ENCODE results near the gene FCHO1. TPM values are rescaled to one million over a fixed set of nuclear protein-coding genes. Genes with fewer than 3 reads are reported as not detected.
"Not testable (repeated sequence)": the region's sequence is repeated elsewhere in the genome, so short reads cannot be mapped to it uniquely, and the experiment has no call there.

The FCHO1 gene
- total RNA-seq, 1 donor from 2014 or later: 2.2 TPM

- DNase-seq: no peak
Measured at GRCh38 chr19:17765069-17765618, 13.9 kb downstream of the FCHO1 start.

- peak; percentile 74 for DNase-seq
Measured at GRCh38 chr19:17766543-17767131, 15.4 kb downstream of the FCHO1 start.

GRCh38 chr19:17767559-17767958, 16.3 kb downstream of the FCHO1 start:
- DNase-seq: no peak

DNA sequence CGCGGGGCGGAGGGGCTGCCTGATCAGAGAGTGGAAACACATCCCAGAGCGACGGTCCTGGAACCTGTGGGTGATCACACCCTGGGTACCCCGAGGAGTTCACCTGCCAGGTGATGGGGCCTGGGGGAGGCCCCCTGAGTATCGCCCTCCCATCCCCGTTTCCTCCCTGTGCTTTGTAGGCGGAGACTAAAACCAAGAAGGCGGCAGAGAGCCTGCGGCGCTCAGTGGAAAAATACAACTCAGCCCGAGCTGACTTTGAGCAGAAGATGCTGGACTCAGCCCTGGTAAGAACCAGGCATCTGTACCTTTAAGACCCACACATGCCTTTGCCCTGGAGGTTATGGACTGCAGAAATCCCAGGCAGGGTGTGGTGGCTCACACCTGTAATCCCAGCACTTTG, 19.3 kb downstream of the FCHO1 start:
- no peak for DNase-seq

DNA sequence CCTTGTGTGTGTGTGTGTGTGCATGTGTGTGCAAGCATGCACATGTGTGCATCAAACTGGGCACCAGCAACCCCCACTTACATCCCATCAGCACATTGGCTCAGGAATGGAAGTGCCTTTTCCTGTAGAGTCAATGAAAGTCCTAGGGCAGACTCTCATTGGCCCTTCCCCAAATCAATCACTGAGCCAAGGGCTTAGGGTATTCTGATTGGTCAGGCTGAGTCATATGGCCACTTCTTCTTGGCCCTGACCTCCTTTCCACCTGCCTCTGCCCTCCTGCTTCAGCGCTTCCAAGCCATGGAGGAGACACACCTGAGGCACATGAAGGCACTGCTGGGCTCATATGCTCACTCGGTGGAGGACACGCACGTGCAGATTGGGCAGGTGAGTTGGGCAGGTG, 20.9 kb downstream of the FCHO1 start:
- no peak for DNase-seq

DNA sequence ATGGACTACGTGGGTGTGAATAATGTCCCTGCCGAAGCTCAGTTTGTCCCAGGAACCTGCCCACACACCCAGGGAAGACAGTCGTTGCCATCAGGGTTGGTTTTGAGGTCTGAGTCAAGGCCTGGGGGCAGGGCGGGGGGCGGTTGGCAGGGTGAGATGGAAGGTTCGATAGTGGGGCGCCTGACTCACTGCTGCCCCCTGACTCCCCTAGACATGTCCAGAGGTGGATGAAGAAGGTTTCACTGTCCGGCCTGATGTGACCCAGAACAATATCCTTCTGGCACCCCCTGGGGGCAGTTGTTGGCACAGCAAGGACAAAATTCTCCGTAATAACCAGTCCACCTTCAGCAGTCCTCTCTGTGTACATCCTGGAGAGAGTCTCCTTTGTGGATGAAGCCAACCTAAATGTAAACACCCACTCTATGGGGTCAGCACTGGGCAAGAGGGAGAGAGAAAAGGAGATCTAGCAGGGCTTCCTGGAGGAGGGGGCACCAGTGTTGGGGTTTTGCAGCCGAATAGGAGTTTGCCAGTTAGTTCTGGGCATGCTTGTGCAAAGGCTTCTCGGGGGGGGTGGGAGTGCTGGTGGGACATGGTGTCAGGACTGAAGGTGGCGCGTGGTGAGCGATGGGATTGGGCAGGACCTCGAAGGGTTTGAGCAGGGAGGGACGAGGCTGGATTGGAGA, 24.1 kb downstream of the FCHO1 start:
- no peak for DNase-seq

DNA sequence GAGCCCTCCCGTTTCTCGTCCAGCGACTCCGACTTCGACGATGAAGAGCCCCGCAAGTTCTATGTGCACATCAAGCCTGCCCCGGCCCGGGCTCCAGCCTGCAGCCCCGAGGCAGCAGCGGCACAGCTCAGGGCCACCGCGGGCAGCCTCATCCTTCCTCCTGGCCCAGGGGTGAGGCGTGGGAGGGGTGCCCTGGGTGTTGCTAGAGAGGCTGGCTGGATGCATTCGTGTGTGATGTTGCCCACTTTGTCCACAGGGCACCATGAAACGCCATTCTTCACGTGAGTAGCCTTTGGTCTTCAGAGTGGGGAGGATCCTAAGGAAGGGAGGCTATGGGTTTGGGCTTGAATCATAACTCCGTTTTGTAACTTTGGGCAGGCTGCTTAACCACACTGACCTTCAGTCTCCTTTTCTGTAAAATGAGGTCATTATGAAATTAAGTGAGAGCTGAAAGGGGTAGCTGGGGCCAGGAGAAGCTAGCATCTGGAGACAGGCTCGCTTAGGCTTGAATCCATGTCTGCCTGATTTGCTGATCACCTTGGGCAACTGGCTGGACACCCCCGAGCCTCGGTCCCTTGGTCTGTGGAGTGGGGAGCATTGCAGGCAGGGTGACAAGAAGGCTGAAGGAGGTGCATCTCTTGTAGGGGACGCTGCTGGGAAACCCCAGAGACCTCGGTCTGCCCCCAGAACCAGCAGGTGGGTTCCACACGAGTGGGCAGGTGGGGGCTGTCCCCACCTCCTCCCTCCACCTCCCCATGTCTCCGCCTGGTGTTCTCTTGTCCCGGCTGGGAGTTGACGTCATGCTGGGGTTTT, 24.9 kb downstream of the FCHO1 start:
- no peak for DNase-seq

GRCh38 chr19:17777840-17778239, 26.6 kb downstream of the FCHO1 start:
- not testable (repeated sequence) for DNase-seq

DNA sequence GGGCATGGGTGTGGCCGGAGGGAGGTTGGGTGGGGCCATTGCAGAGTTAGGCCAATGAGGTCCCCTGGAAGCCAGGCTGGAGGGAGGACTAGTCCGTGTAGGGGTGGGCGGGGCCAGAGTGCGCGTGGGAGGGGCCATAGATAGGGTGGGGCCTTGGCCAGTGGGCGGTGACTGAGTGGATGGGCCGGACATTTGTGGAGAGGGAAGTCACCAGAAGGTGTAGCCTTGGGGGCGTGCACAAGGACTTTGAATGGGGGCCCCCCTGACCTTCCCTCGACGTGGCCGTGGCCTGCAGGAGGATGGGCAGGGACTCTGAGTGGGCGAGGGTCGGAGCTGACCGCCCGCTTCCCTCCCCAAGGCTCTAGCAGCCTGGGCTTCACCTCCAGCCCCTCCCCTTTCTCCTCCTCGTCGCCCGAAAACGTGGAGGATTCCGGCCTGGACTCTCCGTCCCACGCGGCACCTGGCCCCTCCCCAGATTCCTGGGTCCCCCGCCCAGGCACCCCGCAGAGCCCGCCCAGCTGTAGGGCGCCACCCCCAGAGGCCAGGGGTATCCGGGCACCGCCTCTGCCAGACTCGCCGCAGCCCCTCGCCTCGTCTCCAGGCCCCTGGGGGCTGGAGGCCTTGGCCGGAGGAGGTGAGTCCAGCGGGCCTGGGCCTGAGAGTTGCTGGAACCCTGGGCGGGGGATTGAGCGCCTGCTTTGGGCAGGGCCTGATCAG, 27.1 kb downstream of the FCHO1 start:
- no peak for DNase-seq

DNA sequence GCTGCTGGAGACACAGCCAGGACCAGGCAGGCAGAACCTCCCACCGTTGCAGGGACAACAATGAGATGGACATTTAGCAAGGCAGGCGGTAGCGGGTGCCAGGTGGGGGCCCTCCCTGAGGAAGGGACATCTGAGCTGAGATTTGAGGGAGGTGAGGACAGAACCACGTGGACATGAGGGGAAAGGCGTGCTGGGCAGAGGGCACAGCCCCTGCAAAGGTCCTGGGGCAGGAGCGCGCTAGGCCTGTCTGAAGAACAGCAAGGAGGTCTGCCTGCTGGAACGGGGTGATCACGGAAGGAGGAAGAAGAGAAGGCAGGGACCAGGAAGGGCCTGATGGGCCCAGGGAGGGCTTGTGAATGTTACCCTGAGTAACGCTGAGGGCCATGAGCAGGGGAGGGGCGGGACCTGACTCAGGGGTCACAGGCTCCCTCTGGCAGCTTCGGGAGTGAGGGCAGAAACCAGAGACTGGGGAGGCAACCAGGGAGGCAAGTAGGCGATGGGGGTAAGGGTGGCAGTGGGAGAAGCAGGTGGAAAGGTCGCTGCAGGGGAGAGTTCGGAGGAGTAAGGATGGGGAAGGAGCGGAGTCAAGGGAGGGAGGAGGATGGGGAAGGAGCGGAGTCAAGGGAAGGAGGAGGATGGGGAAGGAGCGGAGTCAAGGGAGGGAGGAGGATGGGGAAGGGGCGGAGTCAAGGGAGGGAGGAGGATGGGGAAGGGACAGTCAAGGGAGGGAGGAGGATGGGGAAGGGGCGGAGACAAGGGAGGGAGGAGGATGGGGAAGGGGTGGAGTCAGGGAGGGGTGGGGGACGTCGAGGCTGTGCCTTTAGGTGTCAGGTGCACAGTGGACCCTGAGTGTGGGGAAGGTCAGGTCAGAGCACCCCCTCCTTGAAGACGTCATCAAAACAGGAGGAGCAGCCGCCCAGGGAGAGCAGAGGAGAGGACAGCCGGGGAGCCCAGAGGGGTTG, 28.0 kb downstream of the FCHO1 start:
- DNase-seq: peak; percentile 32

GRCh38 chr19:17780781-17781180, 29.5 kb downstream of the FCHO1 start:
- DNase-seq: no peak

DNA sequence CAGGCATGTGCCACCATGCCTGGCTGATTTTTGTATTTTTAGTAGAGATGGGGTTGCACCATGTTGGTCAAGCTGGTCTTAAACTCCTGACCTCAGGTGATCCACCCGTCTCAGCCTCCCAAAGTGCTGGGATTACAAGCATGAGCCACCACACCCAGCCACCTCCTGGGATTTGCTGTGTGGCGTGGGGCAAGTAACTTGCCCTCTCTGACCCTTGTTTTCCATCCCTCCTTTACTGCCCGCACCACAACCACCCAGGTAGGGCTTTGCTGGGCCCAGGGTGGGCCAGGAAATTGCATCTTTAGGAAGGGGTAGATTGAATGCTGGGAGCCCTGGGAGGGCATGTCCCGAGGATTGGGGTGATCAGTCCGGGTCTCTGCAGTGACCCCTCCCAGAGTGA, 32.4 kb downstream of the FCHO1 start:
- not testable (repeated sequence) for DNase-seq

DNA sequence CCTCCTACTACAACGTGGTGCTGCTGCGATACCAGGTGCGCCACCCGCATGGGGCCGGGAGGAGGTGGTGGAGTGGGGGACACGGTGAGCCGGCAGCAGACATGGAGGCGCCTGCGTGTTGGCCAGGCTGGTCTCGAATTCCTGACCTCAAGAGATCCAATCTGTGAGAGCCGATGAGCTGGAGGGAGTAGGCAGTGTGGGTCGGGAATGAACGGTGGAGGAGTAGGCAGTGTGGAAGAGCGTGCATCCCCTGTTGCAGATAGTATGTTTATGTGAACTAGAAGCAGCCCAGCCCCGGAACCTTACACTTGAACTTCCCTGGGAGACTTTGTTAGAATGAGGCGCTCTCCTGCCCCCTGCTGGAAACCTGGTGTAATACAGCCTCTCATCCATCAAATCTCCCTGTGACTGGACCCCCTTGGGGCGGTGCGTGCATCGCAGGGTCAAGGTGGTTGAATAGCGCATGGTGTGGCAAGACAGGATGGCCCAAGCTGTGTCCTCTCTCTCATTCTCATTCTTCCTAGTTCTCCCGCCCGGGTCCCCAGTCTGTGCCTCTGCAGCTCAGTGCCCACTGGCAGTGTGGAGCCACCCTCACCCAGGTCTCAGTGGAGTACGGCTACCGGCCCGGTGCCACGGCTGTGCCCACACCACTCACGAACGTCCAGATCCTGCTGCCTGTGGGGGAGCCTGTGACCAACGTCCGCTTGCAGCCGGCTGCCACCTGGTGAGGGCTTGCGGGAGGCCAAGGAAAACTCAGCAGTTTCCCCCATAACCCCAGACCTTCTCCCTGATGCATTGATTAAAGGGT, 33.1 kb downstream of the FCHO1 start:
- DNase-seq: peak; percentile 84

- no peak for DNase-seq
Measured at GRCh38 chr19:17787274-17787913, 36.1 kb downstream of the FCHO1 start.

- no peak for DNase-seq
Measured at GRCh38 chr19:17788632-17789031, 37.4 kb downstream of the FCHO1 start.

GRCh38 chr19:17790059-17790780, 38.9 kb downstream of the FCHO1 start:
- DNase-seq: no peak

DNA sequence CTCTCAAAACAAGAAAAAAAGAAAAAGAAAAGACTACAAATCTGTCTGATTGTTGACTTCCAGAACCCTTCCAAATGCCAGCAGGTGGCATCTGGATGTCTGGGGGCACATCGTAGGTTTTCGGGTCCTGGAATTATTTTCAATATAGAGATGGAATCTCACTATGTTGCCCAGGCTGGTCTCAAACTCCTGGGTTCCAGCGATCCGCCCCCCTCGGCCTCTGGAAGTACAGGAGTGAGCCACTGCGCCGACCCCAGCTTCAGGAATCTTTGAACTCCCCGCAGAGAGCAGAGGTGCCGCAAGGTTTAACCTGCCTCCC, 43.1 kb downstream of the FCHO1 start:
- no peak for DNase-seq

DNA sequence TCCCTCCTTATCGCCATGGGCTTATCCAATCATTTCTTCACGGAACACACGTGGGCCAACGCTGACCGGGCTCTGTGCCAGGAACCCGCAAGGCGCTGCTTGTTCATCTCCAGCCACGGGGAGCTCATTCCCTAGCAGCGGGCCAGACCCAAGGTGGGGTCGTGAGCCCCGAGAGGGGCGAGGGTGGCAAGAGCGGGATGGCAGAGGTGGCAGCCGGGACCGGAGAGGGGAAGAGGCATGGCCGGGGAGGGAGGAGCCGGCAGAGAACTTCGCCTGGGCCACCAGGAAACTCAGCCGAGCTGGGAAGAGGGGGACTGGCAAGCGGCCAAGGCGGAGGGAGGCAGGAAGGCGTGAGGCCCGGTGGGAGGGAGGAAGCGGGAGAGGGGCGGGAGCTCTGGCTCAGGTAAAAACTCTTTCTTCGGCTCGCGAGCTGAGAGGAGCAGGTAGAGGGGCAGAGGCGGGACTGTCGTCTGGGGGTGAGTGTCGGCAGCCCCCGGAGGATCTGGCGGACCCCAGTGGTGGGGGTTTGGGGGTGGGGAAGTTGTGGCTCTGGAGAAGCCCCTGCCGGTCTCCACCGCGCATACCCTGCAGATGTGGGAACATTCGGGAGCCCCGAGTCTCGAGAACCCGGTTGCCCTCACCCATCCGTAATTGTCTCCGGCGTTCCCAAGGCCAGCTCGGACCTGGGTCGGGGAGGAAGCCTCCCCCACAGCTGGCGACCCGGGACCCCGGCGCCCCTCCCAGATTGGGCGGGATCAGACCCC, 43.6 kb downstream of the FCHO1 start, which contains the start of gene B3GNT3:
Gene B3GNT3 (plus strand): TSS at position 408 of the 764 bp plus-strand sequence. CDS start 12,670 bp downstream, outside the sequence.
- peak; percentile 32 for DNase-seq
